Superior temporal gyrus (tissue), 1 donor: ENCODE data around the gene VIPAS39.

Experiments used
- DNase-seq: peaks from one replicate; pipeline ENCODE4 v3.0.0-alpha.2; 2016; ENCODE audit errors: extremely low spot score

Gene VIPAS39

GRCh38 chr14:77406086-77406485 is 51.3 kb downstream of the VIPAS39 start:
- no peak for DNase-seq

- DNase-seq = no peak
These were observed 53.6 kb downstream of the VIPAS39 start for GRCh38 chr14:77403768-77404167.

GRCh38 chr14:77400216-77400615 is 57.2 kb downstream of the VIPAS39 start:
- DNase-seq = no peak

- DNase-seq = no peak
These were observed 67.2 kb downstream of the VIPAS39 start for GRCh38 chr14:77390188-77390587.

DNA sequence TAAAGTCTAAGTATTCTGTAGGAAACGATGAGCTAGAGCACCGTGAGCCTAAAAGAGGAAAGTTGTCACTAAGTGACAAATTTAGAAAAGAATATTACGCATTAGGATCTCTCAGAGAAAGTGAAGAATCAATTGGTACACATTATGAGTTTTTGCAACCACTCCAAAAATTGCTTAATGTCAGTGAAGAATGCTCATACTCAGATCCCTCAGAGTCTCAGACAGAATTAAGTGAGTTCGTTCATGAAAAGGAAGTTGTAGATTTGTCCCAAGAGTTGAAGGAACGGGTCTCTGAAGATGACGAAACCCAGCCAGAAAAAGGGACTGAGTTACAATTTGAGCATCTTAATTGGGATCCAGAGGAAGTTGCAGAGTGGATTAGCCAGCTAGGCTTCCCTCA is 78.7 kb downstream of the VIPAS39 start:
- DNase-seq = no peak

DNA sequence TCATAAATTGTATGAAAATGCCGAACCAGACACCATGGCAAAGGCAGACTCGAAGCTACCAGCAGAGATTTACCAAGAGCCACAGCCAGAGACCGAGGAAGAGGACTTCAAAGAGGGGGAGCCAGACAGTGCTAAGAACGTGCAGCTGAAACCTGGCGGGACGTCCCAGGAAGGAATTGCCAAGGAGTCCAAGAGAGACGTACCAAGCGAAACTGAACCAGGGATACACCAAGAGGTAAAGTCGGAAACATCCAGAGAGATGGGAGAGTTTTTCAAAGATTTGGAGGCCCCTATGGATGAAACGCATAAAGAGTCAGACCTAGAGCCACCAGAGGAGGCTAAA is 79.9 kb downstream of the VIPAS39 start:
- DNase-seq = no peak

DNA sequence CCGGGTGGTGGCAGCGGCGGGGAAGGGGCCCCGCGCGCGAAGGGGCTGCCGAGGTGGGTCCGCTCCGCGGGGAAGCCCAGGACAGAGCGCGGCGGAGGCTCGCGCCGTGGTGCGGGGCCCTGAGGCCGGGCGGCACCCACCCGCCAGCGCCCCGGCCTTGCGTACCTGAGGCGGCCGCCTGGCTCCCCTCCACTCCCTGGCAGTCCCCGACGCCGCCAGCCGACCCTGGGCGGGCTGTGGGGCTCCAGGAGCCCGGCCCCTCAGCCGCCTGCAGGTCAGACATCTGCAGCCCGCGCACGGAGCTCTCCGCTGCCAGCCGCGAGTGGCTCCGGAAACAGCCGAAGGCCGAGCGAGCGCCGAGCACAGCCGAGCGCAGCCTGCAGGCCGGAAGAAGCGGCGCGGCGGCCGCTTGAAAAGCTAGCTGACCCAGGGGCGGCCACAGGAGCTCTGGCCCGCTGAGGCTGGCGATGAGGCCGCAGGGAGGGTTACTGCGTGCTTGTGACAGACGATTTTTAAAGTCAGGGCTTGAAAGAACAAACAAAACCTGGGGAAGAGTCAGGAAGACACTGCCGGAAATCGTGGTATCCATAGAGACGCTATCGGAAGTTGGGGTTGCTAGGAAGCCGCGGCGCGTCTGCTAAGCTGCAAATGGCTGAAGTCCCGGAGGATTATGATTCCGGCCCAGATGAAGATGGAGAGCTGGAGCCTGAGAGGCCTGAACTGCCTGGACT is 80.5 kb downstream of the VIPAS39 start, which contains the start of the genes SAMD15 and TMED8:
SAMD15 (plus strand) TSS at position 609 of the 731 bp plus-strand sequence; CDS start at position 649, 40 bp downstream.
TMED8 (minus strand) TSS at position 324 of the 731 bp plus-strand sequence; CDS start at position 283, 41 bp downstream.
- peak; percentile 91 for DNase-seq
